ENCODE measurements around the gene NDUFB11. TPM values are rescaled to one million over a fixed set of nuclear protein-coding genes. Genes with fewer than 3 reads are reported as not detected.

Gene NDUFB11
- total RNA-seq, 2 donors from 2014 or later, result 84.6 to 97.1 TPM

DNA sequence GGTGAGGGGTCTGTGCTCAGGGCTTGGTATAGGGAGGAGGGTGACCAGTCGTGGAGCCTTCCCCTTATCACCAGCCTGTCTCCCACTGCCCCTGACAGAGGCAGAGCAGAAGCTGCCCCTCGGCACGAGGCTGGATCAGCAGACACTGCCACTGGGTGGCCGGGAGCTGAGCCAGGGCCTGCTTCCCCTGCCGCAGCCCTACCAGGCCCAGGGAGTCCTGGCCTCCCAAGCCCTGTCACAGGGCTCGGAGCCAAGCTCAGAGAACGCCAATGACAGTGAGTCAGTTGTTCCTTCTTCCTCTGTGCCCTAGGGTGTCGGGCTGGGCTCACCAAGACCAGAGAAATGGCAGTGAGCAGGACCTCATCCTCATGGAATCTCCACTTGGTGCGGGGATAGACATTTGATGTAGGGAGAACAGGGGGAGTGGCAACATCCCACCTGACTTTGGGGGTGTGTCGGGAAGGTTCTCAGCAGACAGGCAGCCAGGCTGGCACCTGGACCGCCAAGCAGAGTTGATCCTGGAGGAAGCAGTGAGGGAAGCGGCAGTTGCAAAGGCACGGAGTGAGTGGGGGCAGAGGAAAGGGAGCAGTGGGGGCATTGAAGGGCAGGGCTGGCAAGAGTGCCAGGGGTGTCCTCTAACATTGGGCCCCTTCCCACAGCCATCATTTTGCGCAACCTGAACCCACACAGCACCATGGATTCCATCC lies 34.9 kb upstream of the NDUFB11 start:
- Histone ChIP-seq H3K27ac (no peak overlapping the region), H3K27me3 (no peaks in the 10 kb centered on the region), H3K4me1 (no peaks in the 10 kb centered on the region), H3K36me3 (peaks cover 8% of the 10 kb centered on the region), H3K9ac (ENCODE audit: low read depth in 2 of 2, low read length in 2 of 2) (no peak overlapping the region), H3K9me3 (no peaks in the 10 kb centered on the region), H3K4me3 (no peak overlapping the region)
- intact Hi-C loops (cut with DNase I), result no loop called here
- no peak for DNase-seq
- TF ChIP-seq, protein P1, sequence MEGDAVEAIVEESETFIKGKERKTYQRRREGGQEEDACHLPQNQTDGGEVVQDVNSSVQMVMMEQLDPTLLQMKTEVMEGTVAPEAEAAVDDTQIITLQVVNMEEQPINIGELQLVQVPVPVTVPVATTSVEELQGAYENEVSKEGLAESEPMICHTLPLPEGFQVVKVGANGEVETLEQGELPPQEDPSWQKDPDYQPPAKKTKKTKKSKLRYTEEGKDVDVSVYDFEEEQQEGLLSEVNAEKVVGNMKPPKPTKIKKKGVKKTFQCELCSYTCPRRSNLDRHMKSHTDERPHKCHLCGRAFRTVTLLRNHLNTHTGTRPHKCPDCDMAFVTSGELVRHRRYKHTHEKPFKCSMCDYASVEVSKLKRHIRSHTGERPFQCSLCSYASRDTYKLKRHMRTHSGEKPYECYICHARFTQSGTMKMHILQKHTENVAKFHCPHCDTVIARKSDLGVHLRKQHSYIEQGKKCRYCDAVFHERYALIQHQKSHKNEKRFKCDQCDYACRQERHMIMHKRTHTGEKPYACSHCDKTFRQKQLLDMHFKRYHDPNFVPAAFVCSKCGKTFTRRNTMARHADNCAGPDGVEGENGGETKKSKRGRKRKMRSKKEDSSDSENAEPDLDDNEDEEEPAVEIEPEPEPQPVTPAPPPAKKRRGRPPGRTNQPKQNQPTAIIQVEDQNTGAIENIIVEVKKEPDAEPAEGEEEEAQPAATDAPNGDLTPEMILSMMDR (IDR thresholded peaks at IDR 0.05), result no peak

DNA sequence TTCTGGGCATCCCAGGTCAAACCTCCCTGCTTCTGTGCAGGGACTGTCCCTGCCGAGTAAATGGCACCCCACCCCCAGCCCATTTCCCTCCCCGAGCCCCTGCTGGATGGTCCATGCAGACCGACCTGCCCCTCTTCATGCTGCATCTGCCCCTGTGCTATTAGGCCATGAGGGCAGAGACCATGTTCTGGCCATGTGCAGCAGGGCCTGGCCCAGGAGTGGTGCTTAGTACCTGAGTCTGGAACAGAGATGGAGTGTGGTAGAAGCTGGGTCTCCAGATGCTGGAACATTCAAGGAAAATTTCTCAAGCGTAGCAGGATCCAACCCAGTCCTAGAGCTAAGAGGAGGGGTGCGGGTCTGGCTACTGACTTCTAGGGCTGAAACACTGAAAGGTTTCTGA lies 33.8 kb upstream of the NDUFB11 start:
- H3K4me1 ChIP-seq, result no peaks in the 10 kb centered on the region
- H3K4me3 ChIP-seq, result no peak overlapping the region
- no peak overlapping the region for H3K9ac ChIP-seq (ENCODE audit: low read depth in 2 of 2, low read length in 2 of 2)
- H3K9me3 ChIP-seq, result no peaks in the 10 kb centered on the region
- TF ChIP-seq, protein P1 (IDR thresholded peaks at IDR 0.05), result no peak
- no peak for DNase-seq
- H3K27me3 ChIP-seq, result no peaks in the 10 kb centered on the region
- peaks cover 8% of the 10 kb centered on the region for H3K36me3 ChIP-seq
- no peak overlapping the region for H3K27ac ChIP-seq
- intact Hi-C loops (cut with DNase I), result no loop called here

DNA sequence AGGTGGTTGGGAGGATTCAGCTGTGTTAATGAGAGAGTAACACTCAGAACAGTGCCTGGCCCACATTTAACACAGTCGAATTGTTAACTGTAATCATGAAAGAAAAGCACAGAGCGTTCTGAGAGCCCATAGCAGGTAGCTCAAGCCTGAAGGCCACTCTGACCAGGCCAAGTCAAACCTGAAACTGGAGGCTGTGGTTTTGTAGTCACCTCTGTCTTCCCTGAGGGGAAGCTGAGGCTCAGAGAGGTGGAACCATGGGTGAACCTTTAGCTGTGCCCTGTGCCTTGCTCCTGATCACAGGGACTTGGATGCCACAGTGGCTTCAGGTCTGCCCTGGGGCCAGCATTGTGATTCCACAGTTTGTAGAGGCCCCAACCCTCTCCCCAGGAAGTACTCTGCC lies 32.6 kb upstream of the NDUFB11 start:
- DNase-seq, result no peak
- Histone ChIP-seq H3K9me3 (no peaks in the 10 kb centered on the region), H3K27me3 (no peaks in the 10 kb centered on the region), H3K4me3 (no peak overlapping the region), H3K9ac (ENCODE audit: low read depth in 2 of 2, low read length in 2 of 2) (no peak overlapping the region), H3K27ac (no peak overlapping the region), H3K36me3 (peaks cover 8% of the 10 kb centered on the region), H3K4me1 (no peaks in the 10 kb centered on the region)
- intact Hi-C loops (cut with DNase I), result no loop called here
- TF ChIP-seq, protein P1 (IDR thresholded peaks at IDR 0.05), result no peak

DNA sequence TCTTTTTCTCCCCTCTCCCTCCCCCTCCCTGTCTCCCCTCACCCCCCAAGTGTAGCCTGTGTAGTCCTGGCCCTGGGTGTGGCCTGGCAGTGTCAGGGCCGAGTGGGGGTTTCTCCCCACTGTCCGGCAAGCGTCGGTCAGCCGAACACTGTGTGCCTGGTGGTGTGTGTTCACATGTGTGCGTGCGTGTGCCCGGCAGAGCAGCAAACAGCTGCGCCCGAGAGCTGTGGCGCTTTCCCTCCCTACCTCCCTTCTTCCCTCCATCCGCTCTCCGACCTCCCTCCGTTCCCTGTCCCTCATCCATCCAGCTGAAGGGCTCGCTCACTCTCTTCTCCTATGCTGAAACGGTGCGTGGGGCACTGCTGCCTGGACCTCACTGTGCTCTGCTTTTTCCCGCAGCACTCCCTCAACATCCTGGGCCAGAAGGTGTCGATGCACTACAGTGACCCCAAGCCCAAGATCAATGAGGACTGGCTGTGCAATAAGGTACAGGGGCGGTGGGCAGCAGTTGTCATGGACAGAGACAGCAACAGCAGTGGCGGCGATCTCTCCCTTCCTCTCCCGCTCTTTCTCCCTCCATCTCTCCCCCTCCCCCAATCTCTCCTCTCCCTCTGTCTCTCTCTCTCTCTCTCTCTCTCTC lies 31.7 kb upstream of the NDUFB11 start:
- Histone ChIP-seq H3K9me3 (no peaks in the 10 kb centered on the region), H3K36me3 (peaks cover 5% of the 10 kb centered on the region), H3K4me3 (no peak overlapping the region), H3K27me3 (no peaks in the 10 kb centered on the region), H3K9ac (ENCODE audit: low read depth in 2 of 2, low read length in 2 of 2) (no peak overlapping the region), H3K4me1 (no peaks in the 10 kb centered on the region), H3K27ac (no peak overlapping the region)
- intact Hi-C loops (cut with DNase I), result no loop called here
- DNase-seq, result no peak
- TF ChIP-seq, protein P1 (IDR thresholded peaks at IDR 0.05), result no peak

DNA sequence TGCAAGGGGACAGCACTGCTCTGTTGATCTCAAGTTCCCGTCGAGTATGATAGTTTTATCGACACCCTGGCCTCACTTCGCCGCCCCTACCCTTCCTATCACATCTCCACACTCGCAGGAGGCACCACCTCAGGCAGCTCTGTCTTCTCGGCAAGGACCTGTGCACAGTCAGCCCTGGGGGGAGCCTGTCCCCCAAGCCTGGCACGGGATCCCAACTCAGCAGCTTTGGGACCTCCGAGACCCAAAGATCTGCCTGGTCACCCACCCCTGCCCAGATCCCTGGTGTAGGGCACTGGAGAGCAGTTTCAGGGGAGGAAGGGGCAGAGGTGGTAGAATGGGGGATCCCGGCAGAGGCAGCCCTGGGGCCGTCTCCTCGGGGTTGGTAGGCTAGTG lies 31.1 kb upstream of the NDUFB11 start:
- intact Hi-C loops (cut with DNase I), result no loop called here
- no peak overlapping the region for H3K9ac ChIP-seq (ENCODE audit: low read depth in 2 of 2, low read length in 2 of 2)

More for the DNA sequence above, 31.1 kb upstream of the NDUFB11 start:
- H3K4me1 ChIP-seq, result no peaks in the 10 kb centered on the region
- no peak overlapping the region for H3K4me3 ChIP-seq
- DNase-seq, result no peak
- no peaks in the 10 kb centered on the region for H3K27me3 ChIP-seq
- TF ChIP-seq, protein P1 (IDR thresholded peaks at IDR 0.05), result no peak
- H3K36me3 ChIP-seq, result no peaks in the 10 kb centered on the region
- no peaks in the 10 kb centered on the region for H3K9me3 ChIP-seq
- H3K27ac ChIP-seq, result no peak overlapping the region

All from colonic mucosa (tissue), 4 donors.